GM12878 (cell line): ENCODE measurements around the gene CCDC137. TPM values are rescaled to one million over a fixed set of nuclear protein-coding genes. Genes with fewer than 3 reads are reported as not detected.

Experiments
- ATAC-seq: fragments of 200-7000 bp; cut with Tn5 transposase; 3 replicates; pipeline ENCODE4 v1.9.1; 2020; ENCODE audit warnings: mild to moderate bottlenecking, moderate library complexity
- BruUV-seq: library from RNA; stranded (reverse); fragments of 400-500 nt; replicated peaks from 2 replicates; lab custom pipeline; 2021; lab: Mats Ljungman, UMichigan
- CTCF ChIA-PET: fragments of 300-600 bp; sonication (Branson Sonifier 250); formaldehyde crosslinking; extraction: SDS; loops from one replicate; lab custom pipeline; 2021; ENCODE audit warnings: inconsistent platforms; lab: Yijun Ruan, JAX
- POLR2A ChIA-PET: fragments of 350-600 bp; formaldehyde crosslinking; extraction: SDS; loops from one replicate; lab custom pipeline; 2021; ENCODE audit warnings: inconsistent platforms; lab: Charles Lee
- RAD21 ChIA-PET: fragments of 300-600 bp; sonication (Branson Sonifier 250); formaldehyde crosslinking; loops from one replicate; lab custom pipeline; 2023; ENCODE audit warnings: antibody characterized with exemption; ENCODE audit not compliant: unreplicated experiment; lab: Charles Lee
- SMC1A ChIA-PET: fragments of 300-600 bp; sonication (Branson Sonifier 250); formaldehyde crosslinking; loops from one replicate; lab custom pipeline; 2023; ENCODE audit not compliant: unreplicated experiment, uncharacterized antibody; lab: Charles Lee
- DNase-seq: peaks from one replicate; pipeline ENCODE4 v3.0.0-alpha.2; 2011; ENCODE audit warnings: low read depth, low spot score
- FAIRE-seq: peaks from 3 replicates; lab custom pipeline; 2011; peaks lifted over from hg19 to GRCh38; lab: Jason Lieb, UNC
- H2AFZ ChIP-seq: 2 replicates; pipeline ENCODE4 v1.6.0; 2011; ENCODE audit warnings: low read depth, low read length, control low read depth; ENCODE audit not compliant: control insufficient read depth
- H3K27ac ChIP-seq: 2 replicates; pipeline ENCODE4 v1.5.1; 2011; ENCODE audit warnings: control low read depth; ENCODE audit not compliant: control insufficient read depth, insufficient read depth
- H3K27me3 ChIP-seq, 2 experiments: replicated peaks in 1 of 2; 2 replicates each; pipeline versions ENCODE4 v1.6.0 to v1.6.1; 2011; ENCODE audit warnings: low read length in 1 of 2; ENCODE audit not compliant: control insufficient read depth in 2 of 2, insufficient read depth in 2 of 2
- H3K36me3 ChIP-seq, 2 experiments: 2 replicates each; pipeline ENCODE4 v1.5.1; 2011; ENCODE audit warnings: low read length in 1 of 2; ENCODE audit not compliant: control insufficient read depth in 2 of 2, insufficient read depth in 2 of 2
- H3K4me1 ChIP-seq: 2 replicates; pipeline ENCODE4 v1.6.1; 2011; ENCODE audit warnings: mild to moderate bottlenecking, low read length, moderate library complexity, mixed read lengths; ENCODE audit not compliant: control insufficient read depth, insufficient read depth
- H3K4me2 ChIP-seq: 2 replicates; pipeline ENCODE4 v1.6.0; 2011; ENCODE audit warnings: control low read depth; ENCODE audit not compliant: control insufficient read depth, insufficient read depth
- H3K4me3 ChIP-seq: fragments of 200-600 bp; sonication (generic); 2 replicates; pipeline ENCODE4 v1.5.1; 2016
- H3K79me2 ChIP-seq: 2 replicates; pipeline ENCODE4 v1.6.0; 2011; ENCODE audit warnings: low read length; ENCODE audit not compliant: control insufficient read depth, insufficient read depth
- H3K9ac ChIP-seq: 2 replicates; pipeline ENCODE4 v1.8.0; 2011; ENCODE audit warnings: low read length, control low read depth, mixed read lengths; ENCODE audit not compliant: control insufficient read depth, insufficient read depth
- H3K9me3 ChIP-seq: replicated peaks from 3 replicates; pipeline ENCODE4 v1.5.1; 2011; ENCODE audit warnings: mild to moderate bottlenecking, low read length; ENCODE audit not compliant: control insufficient read depth, insufficient read depth
- H4K20me1 ChIP-seq: 2 replicates; pipeline ENCODE4 v1.6.0; 2011; ENCODE audit not compliant: control insufficient read depth, insufficient read depth
- USF1 ChIP-seq: IDR thresholded peaks from 2 replicates; pipeline ENCODE4 v1.6.1; 2011; ENCODE audit warnings: borderline replicate concordance, low read depth, mild to moderate bottlenecking, moderate library complexity, mixed read lengths, low read length; ENCODE audit not compliant: insufficient read depth; ENCODE audit errors: extremely low read length
- ZBTB4 ChIP-seq: fragments of 450-650 bp; formaldehyde crosslinking; IDR thresholded peaks from 2 replicates; pipeline ENCODE4 v1.4.0; 2022; ENCODE audit warnings: mild to moderate bottlenecking, moderate library complexity
- WGBS: methylation state at CpG from one replicate; pipeline ENCODE4 v1.1.6; 2016; ENCODE audit warnings: low lambda C conversion rate; ENCODE audit not compliant: insufficient replicate concordance, insufficient coverage; ENCODE audit errors: missing lambda C conversion rate; 5-methylcytosine and 5-hydroxymethylcytosine counted together
- in situ Hi-C: fragments of 300-500 bp; cut with MboI; formaldehyde crosslinking; loops from 9 replicates; pipeline ENCODE4 v1.14.3; 2018; ENCODE audit warnings: mixed read lengths
- intact Hi-C: fragments of 100-400 bp; cut with micrococcal nuclease; formaldehyde crosslinking; loops from one replicate; pipeline ENCODE4 v1.14.2; 2022; ENCODE audit not compliant: unreplicated experiment
- polyA plus RNA-seq, 11 experiments: library from polyadenylated mRNA; depleted of rRNA in 4 of 11; unstranded in 6 of 11; stranded (reverse) in 5 of 11; fragments of >200 nt; fragmentation: Nextera tagmentation in 4 of 11; fragmentation: Illumina TruSeq in 1 of 11; extraction: Ambion mirVana in 4 of 11; extraction: Trizol in 1 of 11; gene quantifications; 1 replicate in 1 of 11; 2 replicates in 10 of 11; pipeline versions ENCODE4 v1.2.1 to v1.2.3, GENCODE V29; 2011 to 2016; ENCODE audit warnings: inconsistent platforms in 2 of 11, missing spikeins in 2 of 11, low read depth in 1 of 11
- total RNA-seq, 4 experiments: library from RNA; depleted of rRNA in 3 of 4; stranded (reverse); fragments of >200 nt in 3 of 4; fragmentation: Illumina TruSeq in 1 of 4; extraction: Trizol in 1 of 4; gene quantifications; 2 replicates each; pipeline versions ENCODE4 v1.2.1 to v1.2.3, GENCODE V29; 2013 to 2021
- TF ChIP-seq, protein P1 (sequence below): IDR thresholded peaks from 2 replicates; pipeline ENCODE4 v1.6.1; 2012; ENCODE audit warnings: mild to moderate bottlenecking, low read depth, low read length

CCDC137 gene
- total and polyA plus RNA-seq, 10 of the 15 experiments (the other 5 are each of a cell fraction or from before 2014, with no cell fraction given): 2.2 to 45.4 (median 22.1) TPM

GRCh38 chr17:81662002-81662401 is 4.5 kb upstream of the CCDC137 start (continued):
- no peak for TF ChIP-seq ZBTB4
- no peak for TF ChIP-seq USF1

GRCh38 chr17:81664051-81664470 is 2.5 kb upstream of the CCDC137 start:
- FAIRE-seq: no peak
- peaks cover 33% of the 10 kb centered on the region for H3K79me2 ChIP-seq
- TF ChIP-seq, protein P1, sequence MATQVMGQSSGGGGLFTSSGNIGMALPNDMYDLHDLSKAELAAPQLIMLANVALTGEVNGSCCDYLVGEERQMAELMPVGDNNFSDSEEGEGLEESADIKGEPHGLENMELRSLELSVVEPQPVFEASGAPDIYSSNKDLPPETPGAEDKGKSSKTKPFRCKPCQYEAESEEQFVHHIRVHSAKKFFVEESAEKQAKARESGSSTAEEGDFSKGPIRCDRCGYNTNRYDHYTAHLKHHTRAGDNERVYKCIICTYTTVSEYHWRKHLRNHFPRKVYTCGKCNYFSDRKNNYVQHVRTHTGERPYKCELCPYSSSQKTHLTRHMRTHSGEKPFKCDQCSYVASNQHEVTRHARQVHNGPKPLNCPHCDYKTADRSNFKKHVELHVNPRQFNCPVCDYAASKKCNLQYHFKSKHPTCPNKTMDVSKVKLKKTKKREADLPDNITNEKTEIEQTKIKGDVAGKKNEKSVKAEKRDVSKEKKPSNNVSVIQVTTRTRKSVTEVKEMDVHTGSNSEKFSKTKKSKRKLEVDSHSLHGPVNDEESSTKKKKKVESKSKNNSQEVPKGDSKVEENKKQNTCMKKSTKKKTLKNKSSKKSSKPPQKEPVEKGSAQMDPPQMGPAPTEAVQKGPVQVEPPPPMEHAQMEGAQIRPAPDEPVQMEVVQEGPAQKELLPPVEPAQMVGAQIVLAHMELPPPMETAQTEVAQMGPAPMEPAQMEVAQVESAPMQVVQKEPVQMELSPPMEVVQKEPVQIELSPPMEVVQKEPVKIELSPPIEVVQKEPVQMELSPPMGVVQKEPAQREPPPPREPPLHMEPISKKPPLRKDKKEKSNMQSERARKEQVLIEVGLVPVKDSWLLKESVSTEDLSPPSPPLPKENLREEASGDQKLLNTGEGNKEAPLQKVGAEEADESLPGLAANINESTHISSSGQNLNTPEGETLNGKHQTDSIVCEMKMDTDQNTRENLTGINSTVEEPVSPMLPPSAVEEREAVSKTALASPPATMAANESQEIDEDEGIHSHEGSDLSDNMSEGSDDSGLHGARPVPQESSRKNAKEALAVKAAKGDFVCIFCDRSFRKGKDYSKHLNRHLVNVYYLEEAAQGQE: no peak
- TF ChIP-seq, all 136 proteins: peak for 0
- DNase-seq (no peak), ATAC-seq (no peak)
- H3K4me1 ChIP-seq: peaks cover 15% of the 10 kb centered on the region
- no peak overlapping the region for H2AFZ ChIP-seq
- SMC1A ChIA-PET: no interaction called here
- H3K4me2 ChIP-seq: no peak overlapping the region
- no peak overlapping the region for H3K9ac ChIP-seq
- no peak overlapping the region for H3K4me3 ChIP-seq
- peaks cover 0 to 4% of the 10 kb centered on the region in 2 experiments; a peak in 1 of 4 replicates for H3K36me3 ChIP-seq
- intact Hi-C loops (no loop called here), in situ Hi-C loops (no loop called here)
- H4K20me1 ChIP-seq: no peaks in the 10 kb centered on the region
- H3K27ac ChIP-seq: no peak overlapping the region
- no peaks in the 10 kb centered on the region for H3K27me3 ChIP-seq
- RAD21 ChIA-PET: no interaction called here
- CTCF ChIA-PET: no interaction called here
- no TSS peak for BruUV-seq
- H3K9me3 ChIP-seq: no peaks in the 10 kb centered on the region
- WGBS: 89% methylated on average over 7 of the region's 7 CpGs
- POLR2A ChIA-PET: interaction anchor here (0.6 to 0.8 kb wide), 3 partner anchors 26 to 319 kb away, joined by 3 to 8 read pairs (median 7); no protein-coding TSS in a partner anchor
